Daoy (cell line): ENCODE results near the gene FNDC1. TPM values are rescaled to one million over a fixed set of nuclear protein-coding genes. Genes with fewer than 3 reads are reported as not detected.

ENCODE experiments used
- DNase-seq: peaks from one replicate; pipeline ENCODE4 v3.0.0-alpha.2; 2015; ENCODE audit warnings: low read depth
- total RNA-seq: library from RNA; depleted of rRNA; stranded (reverse); fragments of >200 nt; shearing (Covaris generic); gene quantifications from 2 replicates; pipeline ENCODE4 v1.2.3, GENCODE V29; 2014; rRNA removed

FNDC1 gene
- total RNA-seq, 1 experiment from 2014 or later, result under 0.01 TPM

GRCh38 chr6:159307246-159307790, 138.1 kb downstream of the FNDC1 start:
- no peak for DNase-seq

- DNase-seq, result no peak
Measured at GRCh38 chr6:159308198-159308597, 139.0 kb downstream of the FNDC1 start.

GRCh38 chr6:159309723-159310122, 140.5 kb downstream of the FNDC1 start:
- DNase-seq, result no peak

- DNase-seq, result no peak
Measured at GRCh38 chr6:159311618-159312017, 142.4 kb downstream of the FNDC1 start.

- DNase-seq, result no peak
Measured at GRCh38 chr6:159312206-159312605, 143.0 kb downstream of the FNDC1 start.

GRCh38 chr6:159313018-159313417, 143.8 kb downstream of the FNDC1 start:
- no peak for DNase-seq

- no peak for DNase-seq
Measured at GRCh38 chr6:159315562-159315961, 146.4 kb downstream of the FNDC1 start.

- DNase-seq, result no peak
Measured at GRCh38 chr6:159317430-159317829, 148.2 kb downstream of the FNDC1 start.

- DNase-seq, result no peak
Measured at GRCh38 chr6:159321267-159321666, 152.1 kb downstream of the FNDC1 start.

Other genes starting within 250 kb of the FNDC1 start
- gene RSPH3, start 169.2 kb upstream of the FNDC1 start, total RNA-seq, result 3.0 and 5.2 TPM in 2 replicates
- not detected in 2 replicates for gene TAGAP, start 124.4 kb upstream of the FNDC1 start, total RNA-seq